Measurements from ENCODE around the gene PPP1R37.

PPP1R37 gene

DNA sequence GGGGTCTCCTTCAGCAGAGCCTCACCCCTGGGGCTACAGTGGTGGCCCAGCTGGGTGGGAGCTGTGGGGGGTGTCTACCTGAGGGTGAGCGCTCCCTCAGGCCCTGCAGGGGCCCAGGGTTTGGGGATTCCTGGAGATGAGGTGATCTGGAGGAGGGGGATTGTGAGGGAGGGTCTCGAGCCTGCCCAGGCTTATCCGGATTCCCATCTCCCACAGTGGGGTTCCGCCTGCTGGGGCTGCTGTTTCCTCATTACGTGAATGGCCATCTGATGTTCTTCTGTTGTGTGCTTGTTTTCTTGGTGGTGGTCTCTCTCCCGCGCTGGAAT lies 4.4 kb downstream of the PPP1R37 start:
- peak overlapping the region; percentile 73 for H2BK15ac ChIP-seq (ENCODE audit: low read depth, poor library complexity, severe bottlenecking)
- DNase-seq: no peak
- H2AK5ac ChIP-seq (ENCODE audit: low read length, severe bottlenecking): peak overlapping the region; percentile 73
- H3K79me1 ChIP-seq (replicated peaks; ENCODE audit: low read length, poor library complexity, severe bottlenecking): peaks cover 11% of the 10 kb centered on the region
- H3K9me3 ChIP-seq (ENCODE audit: control insufficient read depth, low read length): no peaks in the 10 kb centered on the region
- H3K9ac ChIP-seq (ENCODE audit: low read length): peak overlapping the region; percentile 80
- H3K4ac ChIP-seq (ENCODE audit: low read depth in 1 of 2, low read length in 2 of 2): peak overlapping the region; percentile 85 to 98
- H2BK120ac ChIP-seq (ENCODE audit: low read depth, low read length): peak overlapping the region; percentile 90
- peaks cover 0 to 2% of the 10 kb centered on the region in 2 experiments for H3K36me3 ChIP-seq (ENCODE audit: control insufficient read depth in 1 of 2, insufficient read depth in 2 of 2, low read depth in 1 of 2, low read length in 2 of 2)
- H3K18ac ChIP-seq (ENCODE audit: low read depth in 1 of 2, low read length in 2 of 2): peak overlapping the region; percentile 90 to 99
- no peaks in the 10 kb centered on the region for H3K27me3 ChIP-seq (ENCODE audit: control insufficient read depth in 1 of 2, insufficient read depth in 1 of 2, low read length in 2 of 2)
- no peak overlapping the region for H3K4me2 ChIP-seq (ENCODE audit: low read length, poor library complexity, severe bottlenecking)
- H4K91ac ChIP-seq (ENCODE audit: low read length): peak overlapping the region; percentile 99
- H3K14ac ChIP-seq (ENCODE audit: low read length in 2 of 2): peak overlapping the region in 1 of 2 experiments; percentile 97
- H2BK12ac ChIP-seq (ENCODE audit: low read length in 2 of 2): peak overlapping the region; percentile 99
- peak overlapping the region in 1 of 2 experiments; percentile 46 for H3K23ac ChIP-seq (ENCODE audit: low read length in 2 of 2)
- 77% methylated on average over 7 of the region's 7 CpGs for WGBS
- peak overlapping the region; percentile 77 for H3K27ac ChIP-seq (ENCODE audit: low read length, poor library complexity, severe bottlenecking)
- no peak overlapping the region for H2BK5ac ChIP-seq (ENCODE audit: low read depth, low read length, poor library complexity, severe bottlenecking)
- H3K4me1 ChIP-seq (ENCODE audit: control insufficient read depth, insufficient read depth, low read depth, low read length): peaks cover 62% of the 10 kb centered on the region
- H4K8ac ChIP-seq (ENCODE audit: low read length): peak overlapping the region; percentile 94
- H2AFZ ChIP-seq (ENCODE audit: low read depth, low read length): no peak overlapping the region
- peak overlapping the region in 1 of 2 experiments; percentile 74 for H3K4me3 ChIP-seq (ENCODE audit: insufficient read depth in 1 of 2, low read depth in 1 of 2, low read length in 2 of 2)

DNA sequence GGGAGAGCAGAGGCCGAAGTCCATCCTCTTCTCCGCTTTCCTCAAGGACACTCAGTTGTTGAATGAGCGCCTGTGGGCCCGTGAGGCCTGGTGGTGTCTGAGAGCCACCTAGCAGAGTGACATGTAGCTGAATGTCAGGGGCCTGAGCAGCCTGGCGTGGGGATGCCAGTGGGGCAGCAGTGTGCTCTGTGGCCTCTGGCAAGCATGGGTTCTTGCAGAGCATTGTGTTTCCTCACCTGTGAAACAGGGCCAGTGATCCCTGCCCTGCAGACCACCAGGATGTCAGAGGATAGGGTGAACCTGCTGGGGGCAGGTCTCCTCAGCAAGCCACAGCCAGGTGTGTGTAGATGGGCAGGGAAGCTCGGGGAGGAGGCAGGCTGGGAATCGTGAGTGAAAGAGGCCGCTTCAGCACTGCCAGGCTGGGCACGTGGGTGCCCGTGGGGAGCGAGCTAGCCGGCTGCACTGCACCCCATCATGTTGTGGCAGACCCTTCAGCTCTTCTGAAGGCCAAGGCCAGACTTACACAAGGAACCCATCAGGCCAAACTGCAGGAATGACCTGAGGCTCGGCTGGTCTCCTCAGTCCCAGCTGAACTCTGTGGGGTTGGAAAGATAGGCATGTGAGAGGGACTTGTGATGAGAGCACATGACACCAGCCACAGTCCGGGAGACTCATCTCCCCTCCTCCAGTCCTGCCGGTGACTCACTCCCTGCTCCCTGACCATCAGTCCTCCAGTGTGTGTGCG lies 5.0 kb downstream of the PPP1R37 start:
- Histone ChIP-seq H2BK120ac (ENCODE audit: low read depth, low read length) (peak overlapping the region; percentile 90), H3K27me3 (ENCODE audit: control insufficient read depth in 1 of 2, insufficient read depth in 1 of 2, low read length in 2 of 2) (no peaks in the 10 kb centered on the region), H3K4me3 (ENCODE audit: insufficient read depth in 1 of 2, low read depth in 1 of 2, low read length in 2 of 2) (peak overlapping the region in 1 of 2 experiments; percentile 74), H3K36me3 (ENCODE audit: control insufficient read depth in 1 of 2, insufficient read depth in 2 of 2, low read depth in 1 of 2, low read length in 2 of 2) (peaks cover 0 to 2% of the 10 kb centered on the region in 2 experiments), H3K27ac (ENCODE audit: low read length, poor library complexity, severe bottlenecking) (peak overlapping the region; percentile 77), H3K18ac (ENCODE audit: low read depth in 1 of 2, low read length in 2 of 2) (peak overlapping the region; percentile 90 to 99), H2BK15ac (ENCODE audit: low read depth, poor library complexity, severe bottlenecking) (peak overlapping the region; percentile 58), H3K4me1 (ENCODE audit: control insufficient read depth, insufficient read depth, low read depth, low read length) (peaks cover 67% of the 10 kb centered on the region), H4K91ac (ENCODE audit: low read length) (peak overlapping the region; percentile 99), H2BK5ac (ENCODE audit: low read depth, low read length, poor library complexity, severe bottlenecking) (no peak overlapping the region), H4K8ac (ENCODE audit: low read length) (peak overlapping the region; percentile 94), H2AFZ (ENCODE audit: low read depth, low read length) (no peak overlapping the region), H3K4me2 (ENCODE audit: low read length, poor library complexity, severe bottlenecking) (peak overlapping the region; percentile 18), H3K79me1 (replicated peaks; ENCODE audit: low read length, poor library complexity, severe bottlenecking) (peaks cover 13% of the 10 kb centered on the region), H3K14ac (ENCODE audit: low read length in 2 of 2) (peak overlapping the region in 1 of 2 experiments; percentile 97), H3K4ac (ENCODE audit: low read depth in 1 of 2, low read length in 2 of 2) (peak overlapping the region; percentile 85 to 98), H3K23ac (ENCODE audit: low read length in 2 of 2) (peak overlapping the region in 1 of 2 experiments; percentile 89), H2AK5ac (ENCODE audit: low read length, severe bottlenecking) (peak overlapping the region; percentile 73), H3K9ac (ENCODE audit: low read length) (peak overlapping the region; percentile 80), H2BK12ac (ENCODE audit: low read length in 2 of 2) (peak overlapping the region; percentile 99), H3K9me3 (ENCODE audit: control insufficient read depth, low read length) (no peaks in the 10 kb centered on the region)
- WGBS: 71% methylated on average over 14 of the region's 16 CpGs
- peak; percentile 97 for DNase-seq

DNA sequence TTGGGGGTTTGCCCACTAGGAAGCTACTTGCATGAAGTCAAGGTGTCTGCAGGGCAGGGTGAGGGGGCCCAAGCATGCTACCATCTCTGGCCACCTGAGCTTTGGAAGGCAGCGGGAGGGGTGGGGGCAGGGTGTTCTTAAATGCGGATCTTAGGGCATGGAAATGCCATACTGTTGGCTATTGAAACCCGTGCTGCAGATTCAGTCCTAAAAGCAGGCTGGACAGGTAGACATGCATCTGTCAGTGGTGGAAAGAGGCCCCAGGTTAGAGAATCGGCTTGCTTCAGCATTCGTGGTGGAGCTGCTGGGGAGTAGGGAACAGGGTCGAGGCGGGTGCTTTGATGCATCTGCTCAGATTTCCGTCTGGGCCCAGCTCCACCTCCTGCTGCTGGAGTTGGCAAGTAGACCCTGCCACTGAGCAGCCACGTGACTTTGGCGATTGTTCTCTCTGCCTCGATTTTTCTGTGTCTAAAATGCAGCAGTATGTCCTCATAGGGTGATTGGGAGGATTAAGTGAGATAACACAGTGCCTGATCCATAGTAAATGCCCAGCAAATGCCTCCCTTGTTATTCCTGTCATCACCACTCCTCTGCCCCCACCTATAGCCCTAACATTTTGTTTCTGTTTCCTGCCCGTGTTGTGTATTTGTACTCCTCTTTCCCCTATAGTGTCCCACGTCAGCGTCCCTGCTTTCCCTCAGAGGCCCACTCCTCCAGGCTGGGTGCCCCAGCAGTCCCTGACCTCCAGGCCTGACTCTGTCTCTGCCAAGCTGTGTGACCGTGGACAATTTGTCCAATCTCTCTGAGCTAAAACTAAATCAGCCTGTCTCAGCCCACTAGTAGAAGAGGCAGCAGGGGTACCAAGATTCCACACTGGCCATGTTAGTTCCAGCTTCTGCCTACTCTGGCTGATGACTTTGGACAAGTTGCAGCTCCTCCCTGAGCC lies 5.8 kb downstream of the PPP1R37 start:
- Histone ChIP-seq H2AK5ac (ENCODE audit: low read length, severe bottlenecking) (peak overlapping the region; percentile 10), H3K27me3 (ENCODE audit: control insufficient read depth in 1 of 2, insufficient read depth in 1 of 2, low read length in 2 of 2) (no peaks in the 10 kb centered on the region), H3K79me1 (replicated peaks; ENCODE audit: low read length, poor library complexity, severe bottlenecking) (peaks cover 13% of the 10 kb centered on the region), H2BK5ac (ENCODE audit: low read depth, low read length, poor library complexity, severe bottlenecking) (no peak overlapping the region), H3K23ac (ENCODE audit: low read length in 2 of 2) (peak overlapping the region in 1 of 2 experiments; percentile 28), H3K4me2 (ENCODE audit: low read length, poor library complexity, severe bottlenecking) (peak overlapping the region; percentile 18), H3K14ac (ENCODE audit: low read length in 2 of 2) (peak overlapping the region in 1 of 2 experiments; percentile 62), H3K9ac (ENCODE audit: low read length) (peak overlapping the region; percentile 80), H3K4me1 (ENCODE audit: control insufficient read depth, insufficient read depth, low read depth, low read length) (peaks cover 75% of the 10 kb centered on the region), H2BK120ac (ENCODE audit: low read depth, low read length) (peak overlapping the region; percentile 49), H4K8ac (ENCODE audit: low read length) (peak overlapping the region; percentile 86), H2BK15ac (ENCODE audit: low read depth, poor library complexity, severe bottlenecking) (no peak overlapping the region), H3K36me3 (ENCODE audit: control insufficient read depth in 1 of 2, insufficient read depth in 2 of 2, low read depth in 1 of 2, low read length in 2 of 2) (peaks cover 0 to 2% of the 10 kb centered on the region in 2 experiments), H3K4me3 (ENCODE audit: insufficient read depth in 1 of 2, low read depth in 1 of 2, low read length in 2 of 2) (peak overlapping the region in 1 of 2 experiments; percentile 74), H3K9me3 (ENCODE audit: control insufficient read depth, low read length) (no peaks in the 10 kb centered on the region), H2BK12ac (ENCODE audit: low read length in 2 of 2) (peak overlapping the region; percentile 73 to 85), H4K91ac (ENCODE audit: low read length) (peak overlapping the region; percentile 91), H3K4ac (ENCODE audit: low read depth in 1 of 2, low read length in 2 of 2) (peak overlapping the region; percentile 3 to 83), H3K18ac (ENCODE audit: low read depth in 1 of 2, low read length in 2 of 2) (peak overlapping the region; percentile 60 to 87), H2AFZ (ENCODE audit: low read depth, low read length) (no peak overlapping the region), H3K27ac (ENCODE audit: low read length, poor library complexity, severe bottlenecking) (peak overlapping the region; percentile 53)
- no peak for DNase-seq
- 69% methylated on average over 15 of the region's 15 CpGs for WGBS

Measured in mesenchymal stem cell (in vitro differentiated cells and primary cell).